ENCODE data around the gene EVI5.

The EVI5 gene

DNA sequence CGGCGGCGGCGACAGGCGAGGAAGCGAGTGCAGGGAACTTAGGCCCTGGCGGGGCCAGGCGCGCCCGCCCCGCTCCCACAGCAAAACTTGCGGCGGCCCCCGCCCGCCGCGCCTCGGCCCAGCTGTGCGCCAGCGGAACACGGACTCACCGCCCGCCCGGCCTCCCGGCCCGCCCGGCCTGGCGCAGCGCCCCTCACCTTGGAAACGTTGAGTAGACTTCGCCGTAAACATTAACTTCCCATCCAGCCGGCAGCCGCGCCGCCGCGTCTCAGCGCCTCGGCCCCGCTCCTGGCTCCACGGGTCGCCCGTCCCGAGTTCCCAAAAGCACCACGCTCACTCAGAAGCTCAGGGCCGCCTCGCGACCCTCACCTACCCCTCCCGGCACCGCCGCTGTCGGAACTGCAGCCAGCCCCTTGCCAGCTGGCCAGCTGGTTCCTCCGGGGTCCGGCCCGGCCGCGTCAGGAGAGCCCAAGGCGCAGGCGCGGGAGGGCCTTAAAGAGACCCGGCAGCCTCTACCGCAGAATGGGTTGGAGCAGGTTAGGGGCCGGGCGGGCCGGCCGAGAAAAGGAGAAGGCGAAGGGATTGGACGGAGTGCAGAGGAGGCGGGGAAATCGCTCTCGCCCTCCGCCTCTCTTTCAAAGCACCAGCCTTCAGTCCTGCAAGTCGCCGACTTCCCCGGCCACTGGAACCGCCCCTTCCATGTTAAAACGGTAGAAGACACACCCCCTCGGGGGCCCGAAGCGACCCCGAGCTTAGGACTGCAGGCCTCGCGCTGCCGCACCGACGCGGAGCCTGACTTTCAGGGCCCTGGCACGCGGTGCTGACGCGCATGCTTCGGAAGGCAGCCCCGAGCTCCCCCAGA is at the start of gene EVI5:
EVI5 (minus strand) TSS at position 470 of the 862 bp plus-strand sequence. CDS start 48,562 bp downstream, outside the sequence.
- peak; percentile 66 for DNase-seq

DNA sequence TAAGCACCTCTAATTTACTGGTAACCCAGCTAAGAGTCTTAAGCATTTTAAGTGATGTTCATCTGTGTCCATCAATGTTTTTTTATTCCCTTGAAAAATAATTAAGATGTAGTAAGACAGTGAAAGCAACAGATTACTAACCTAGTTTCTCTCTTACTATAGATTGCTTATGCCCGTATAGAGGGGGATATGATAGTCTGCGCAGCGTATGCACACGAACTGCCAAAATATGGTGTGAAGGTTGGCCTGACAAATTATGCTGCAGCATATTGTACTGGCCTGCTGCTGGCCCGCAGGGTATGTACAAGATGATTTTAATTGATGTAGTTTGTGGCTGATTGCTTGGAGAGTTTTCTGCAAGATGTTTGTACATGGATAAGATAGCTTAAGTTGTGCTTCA is 49.7 kb upstream of the EVI5 start:
- DNase-seq, result no peak

DNA sequence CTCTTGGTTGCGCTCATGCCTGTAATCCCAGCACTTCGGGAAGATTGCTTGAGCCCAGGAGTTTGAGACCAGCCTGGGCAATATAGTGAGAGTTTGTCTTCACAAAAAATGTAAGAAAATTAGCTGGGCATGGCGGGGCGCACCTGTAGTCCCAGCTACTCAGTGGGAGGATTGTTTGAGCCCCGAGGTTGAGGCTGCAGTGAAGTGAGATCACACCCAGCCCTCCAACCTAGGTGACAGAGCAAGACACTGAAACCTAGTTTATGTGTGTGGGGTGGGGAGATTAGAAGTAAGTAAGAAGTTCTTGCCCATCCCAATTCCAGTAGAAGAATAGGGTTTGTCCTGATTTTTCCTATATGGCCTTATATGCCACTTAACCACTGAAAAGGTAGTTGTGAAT is 48.9 kb upstream of the EVI5 start:
- DNase-seq, result no peak

DNA sequence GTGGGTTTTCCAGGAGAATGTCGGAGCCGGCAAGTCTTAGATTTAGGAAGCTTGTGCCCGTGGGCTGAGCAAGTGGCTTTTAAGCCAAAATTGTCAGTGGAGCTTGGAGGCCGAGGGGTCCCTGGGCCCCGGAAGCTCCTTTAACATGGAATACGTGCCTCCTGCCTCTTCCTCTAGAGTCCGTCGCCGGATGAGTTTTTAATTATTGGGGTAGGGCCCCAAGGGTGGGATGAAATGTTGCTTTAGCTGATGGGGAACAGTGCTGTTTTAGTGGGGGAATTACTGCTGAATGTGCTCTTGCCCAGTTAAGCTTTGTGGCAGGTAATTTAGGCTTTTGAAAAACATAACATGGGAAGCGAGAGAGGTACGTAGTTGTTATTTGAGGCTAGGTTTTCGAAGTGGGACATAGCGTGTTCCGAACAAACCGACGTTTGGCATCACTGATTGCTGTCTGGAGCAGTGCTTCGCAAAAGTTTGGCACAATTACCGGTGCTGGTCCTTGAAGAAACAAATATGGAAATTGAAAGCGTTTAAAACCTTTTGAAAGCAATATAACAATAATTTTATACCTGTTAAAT is 47.7 kb upstream of the EVI5 start:
- DNase-seq, result no peak

DNA sequence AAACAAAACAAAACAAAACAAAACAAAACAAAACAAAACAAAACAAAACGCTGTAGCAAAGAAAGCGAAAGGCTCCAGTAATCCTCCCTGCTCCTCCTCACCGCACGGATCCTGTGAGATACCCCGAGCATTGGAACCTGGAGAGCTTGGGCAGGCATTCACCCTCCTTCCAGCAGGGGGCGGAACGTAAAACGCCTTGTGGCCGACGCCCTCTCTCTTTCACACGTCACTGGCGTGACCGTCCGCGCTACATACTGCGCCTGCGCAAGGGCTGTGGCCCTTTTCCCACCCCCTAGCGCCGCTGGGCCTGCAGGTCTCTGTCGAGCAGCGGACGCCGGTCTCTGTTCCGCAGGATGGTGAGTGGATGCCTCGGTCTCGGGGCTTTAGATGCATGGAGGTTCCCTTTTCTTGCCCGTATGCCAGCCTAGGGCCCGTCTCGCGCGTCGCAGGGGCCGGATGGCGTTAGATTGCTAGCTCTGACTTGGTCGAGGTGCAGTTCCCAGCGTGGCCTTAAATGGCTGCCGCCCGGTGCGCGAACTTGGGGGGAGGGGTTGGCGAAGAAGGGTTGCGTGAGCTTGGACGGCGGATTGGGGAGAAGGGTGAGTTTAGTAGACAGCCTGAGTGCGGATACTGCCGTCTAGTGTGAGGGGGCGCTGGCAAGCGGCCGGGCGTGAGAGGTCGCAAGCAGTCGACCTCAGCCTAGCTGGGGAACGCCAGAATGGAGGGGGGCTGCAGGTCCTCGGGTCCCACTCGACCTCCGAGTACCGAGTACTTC is 47.0 kb upstream of the EVI5 start, which contains the start of gene RPL5:
RPL5 (plus strand) TSS at position 279 of the 775 bp plus-strand sequence; CDS start at position 354, 75 bp downstream.
- DNase-seq, result peak; percentile 97

DNA sequence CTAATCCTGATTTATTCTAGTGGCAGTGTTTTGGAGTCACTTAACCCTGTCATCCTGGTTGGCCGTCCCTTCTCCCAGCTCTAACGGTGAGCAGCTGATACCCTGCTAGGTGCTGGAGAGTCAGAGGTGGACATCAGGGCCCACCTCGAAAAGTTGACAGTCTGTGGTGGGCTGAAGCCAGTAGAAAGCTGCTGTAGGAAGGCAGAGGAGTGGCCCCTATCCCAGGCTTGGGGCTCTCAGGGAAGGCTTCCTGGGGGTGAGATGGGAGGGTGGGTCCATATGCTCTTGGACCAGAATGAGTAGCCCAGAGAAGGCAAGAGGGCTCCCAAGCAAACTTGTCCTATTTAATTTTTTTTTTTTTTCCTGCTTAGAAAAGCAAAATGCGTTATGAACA is 46.5 kb upstream of the EVI5 start:
- no peak for DNase-seq

DNA sequence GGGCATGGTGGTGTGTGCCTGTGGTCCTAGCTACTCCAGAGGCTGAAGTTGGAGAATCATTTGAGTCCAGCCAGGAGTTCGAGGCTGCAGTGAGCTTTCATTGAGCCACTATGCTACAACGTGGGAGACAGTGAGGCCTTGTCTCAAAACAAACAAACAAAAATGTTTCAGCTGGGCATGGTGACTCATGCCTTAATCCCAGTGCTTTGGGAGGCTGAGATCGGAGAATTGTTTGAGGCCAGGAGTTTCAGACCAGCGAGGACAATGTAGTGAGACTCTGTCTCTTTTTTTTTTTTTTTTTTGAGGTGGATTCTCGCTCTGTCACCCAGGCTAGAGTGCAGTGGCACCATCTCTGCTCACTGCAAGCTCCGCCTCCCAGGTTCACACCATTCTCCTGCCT is 41.9 kb upstream of the EVI5 start:
- DNase-seq, result no peak

DNA sequence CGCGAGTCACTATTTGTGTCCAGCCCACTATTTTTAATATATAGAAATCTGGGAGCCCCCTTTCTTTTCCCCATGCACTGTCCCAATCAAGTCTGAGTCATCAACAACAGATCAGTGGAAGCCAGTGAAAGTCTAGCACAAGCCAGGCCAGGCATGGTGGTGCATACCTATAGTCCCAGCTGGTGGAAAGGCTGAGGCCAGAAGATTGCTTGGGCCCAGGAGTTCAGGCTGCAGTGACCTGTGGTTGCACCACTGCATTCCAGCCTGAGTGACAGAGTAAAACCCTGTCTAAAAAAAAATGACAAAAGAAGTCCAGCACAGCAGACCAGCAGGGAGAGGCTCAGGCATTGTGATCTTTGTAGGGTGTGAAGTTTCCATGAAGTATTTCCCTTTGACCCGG is 38.0 kb upstream of the EVI5 start:
- DNase-seq, result no peak

DNA sequence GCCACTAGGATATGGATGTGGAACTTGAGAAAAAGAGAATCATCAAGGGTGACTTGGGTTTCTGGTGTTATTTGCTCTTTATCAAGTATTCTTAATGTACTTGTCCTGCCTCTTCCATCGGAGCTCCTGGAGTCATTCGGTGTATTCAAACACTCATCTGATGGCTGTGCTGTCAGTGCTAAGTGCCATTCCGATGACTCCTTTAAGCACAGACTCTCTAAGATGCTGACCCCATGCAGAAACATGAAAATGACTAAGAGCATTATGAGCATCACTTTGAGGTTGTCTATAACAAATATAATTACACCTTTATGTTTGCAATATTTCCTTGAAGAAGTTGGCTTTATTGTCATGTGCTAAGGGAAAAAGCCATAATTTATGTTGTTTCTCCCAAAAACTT is 35.6 kb upstream of the EVI5 start:
- DNase-seq, result no peak

DNA sequence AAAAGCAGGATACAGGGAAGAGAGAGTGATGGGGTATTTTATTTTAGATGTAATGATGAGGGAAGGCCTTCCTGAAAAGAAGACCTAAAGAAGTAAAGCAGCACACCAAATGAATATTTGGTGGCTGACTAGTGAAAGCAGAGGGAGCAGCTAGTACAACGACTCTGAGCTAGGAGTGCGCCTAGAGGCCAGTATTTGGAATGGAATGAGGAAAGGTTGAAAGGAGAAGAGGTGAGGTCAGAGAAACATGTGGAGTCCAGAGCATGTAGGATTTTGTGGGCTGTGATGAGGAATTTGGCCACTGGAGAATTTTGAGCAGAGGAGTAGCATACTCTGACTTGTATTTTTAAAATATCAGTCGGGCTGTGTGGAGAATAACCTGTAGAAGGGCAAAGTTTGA is 35.1 kb upstream of the EVI5 start:
- no peak for DNase-seq

DNA sequence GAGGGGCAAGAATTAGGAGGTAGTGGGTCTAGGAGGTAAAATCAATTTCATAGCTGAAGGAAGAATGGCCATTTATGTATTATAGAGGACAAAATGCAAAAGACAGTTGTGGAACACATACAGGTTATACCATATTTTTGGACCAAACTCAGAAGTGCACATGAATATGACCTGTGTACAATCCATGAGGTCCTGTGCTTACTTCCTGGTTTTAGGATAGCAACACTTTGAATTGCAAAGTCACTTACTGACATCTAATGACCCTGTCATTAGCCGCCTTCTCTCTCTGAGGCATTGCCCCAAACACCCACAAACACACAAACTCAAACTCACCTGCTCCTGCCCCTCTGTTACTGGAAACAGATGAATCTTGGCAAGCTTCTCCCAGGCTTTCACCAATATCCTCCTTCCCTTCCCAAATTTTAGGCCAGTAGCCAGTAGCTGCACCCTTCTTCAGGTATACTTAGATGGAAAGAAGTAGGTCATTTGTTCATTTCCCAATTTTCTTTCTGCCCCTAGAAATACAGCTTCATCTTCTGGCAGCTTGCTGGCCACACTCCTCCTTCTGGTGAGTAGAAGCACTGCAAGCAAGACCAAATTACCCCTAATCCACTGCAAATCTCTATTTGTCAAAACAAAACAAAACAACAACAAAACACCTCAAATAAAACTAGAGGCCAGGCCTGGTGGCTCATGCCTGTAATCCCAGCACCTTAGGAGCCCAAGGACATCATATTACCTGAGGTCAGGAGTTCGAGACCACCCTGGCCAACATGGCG is 33.3 kb upstream of the EVI5 start:
- DNase-seq, result no peak

DNA sequence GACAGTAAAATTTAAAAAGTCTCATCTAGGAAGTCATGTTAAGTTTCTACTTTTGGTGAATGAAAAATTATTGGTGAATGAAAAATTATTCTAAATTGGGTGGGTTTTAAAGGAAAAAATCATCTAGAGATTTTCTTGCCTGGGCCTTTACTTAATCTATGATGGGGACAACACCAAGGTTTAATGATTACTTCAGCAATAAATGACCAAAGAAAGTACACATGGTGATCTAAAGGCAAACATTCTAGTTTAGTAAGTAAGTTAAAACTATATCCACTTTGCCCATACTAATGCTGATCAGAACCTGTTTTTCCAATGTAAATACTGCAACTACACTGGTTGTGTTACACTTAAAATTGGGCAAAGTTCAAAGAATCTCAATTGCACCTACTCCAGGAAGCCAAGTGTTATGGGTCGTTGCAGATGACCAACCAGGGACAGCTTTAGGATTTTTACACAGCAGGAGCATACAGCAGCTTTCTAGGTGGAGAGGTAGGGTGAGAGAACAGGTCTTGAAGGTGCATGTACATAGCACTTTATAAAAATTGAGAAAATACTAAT is 32.3 kb upstream of the EVI5 start:
- no peak for DNase-seq

DNA sequence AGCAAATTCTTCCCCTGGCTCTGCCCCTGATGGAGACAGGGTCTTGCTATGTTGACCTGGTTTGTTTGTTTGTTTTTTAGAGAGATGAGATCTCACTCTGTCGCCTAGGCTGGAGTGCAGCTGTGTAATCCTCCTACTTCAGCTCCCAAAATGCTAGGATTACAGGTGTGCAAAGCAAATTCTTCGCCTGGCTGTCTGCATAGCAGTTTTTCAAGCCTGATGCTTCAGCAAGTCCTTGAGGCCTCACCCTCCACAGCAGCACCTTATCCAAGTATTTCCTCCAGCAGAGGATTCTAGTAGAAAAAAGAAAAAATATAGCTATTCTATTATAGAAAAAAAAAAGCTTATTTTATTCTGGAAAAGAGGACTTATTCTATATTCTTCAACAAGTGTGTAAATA is 31.8 kb upstream of the EVI5 start:
- DNase-seq, result no peak

DNA sequence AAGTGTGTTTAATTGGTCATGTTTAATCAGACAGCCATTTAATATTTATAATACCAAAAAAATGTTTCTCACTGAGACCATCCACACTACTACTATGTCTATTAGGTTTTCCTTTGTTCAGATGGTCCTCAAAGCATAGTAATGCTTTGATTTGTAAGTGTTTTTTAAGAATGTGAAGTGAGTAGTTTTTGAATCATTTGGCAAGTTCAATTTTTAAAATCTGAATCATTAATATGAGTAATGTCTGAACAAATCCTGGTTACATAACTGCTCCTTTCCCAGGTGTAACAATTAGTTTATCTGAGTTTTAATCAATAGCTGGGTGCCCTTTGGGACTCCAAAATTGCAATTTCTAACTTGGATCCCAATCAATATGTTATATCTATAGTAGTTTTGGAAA is 23.5 kb upstream of the EVI5 start:
- DNase-seq, result no peak

DNA sequence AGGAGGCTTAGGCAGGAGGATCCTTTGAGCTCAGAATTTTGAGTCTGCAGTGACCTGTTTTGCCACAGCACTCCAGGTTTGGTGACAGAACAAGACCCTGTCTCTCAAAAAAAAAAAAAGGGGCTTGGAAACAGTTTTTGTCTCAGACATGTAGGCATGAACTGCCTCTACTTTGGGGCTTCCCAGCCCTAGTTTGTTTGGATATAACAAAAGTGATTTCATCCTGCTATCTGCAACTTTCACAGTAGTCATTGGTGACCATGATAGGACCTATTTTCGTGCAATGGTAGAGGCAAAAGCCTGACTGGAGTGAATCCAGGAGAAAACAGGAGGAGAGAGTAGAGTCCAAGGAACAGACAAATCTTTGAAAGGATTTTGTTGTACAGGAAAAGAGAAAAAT is 20.3 kb upstream of the EVI5 start:
- DNase-seq, result no peak

DNA sequence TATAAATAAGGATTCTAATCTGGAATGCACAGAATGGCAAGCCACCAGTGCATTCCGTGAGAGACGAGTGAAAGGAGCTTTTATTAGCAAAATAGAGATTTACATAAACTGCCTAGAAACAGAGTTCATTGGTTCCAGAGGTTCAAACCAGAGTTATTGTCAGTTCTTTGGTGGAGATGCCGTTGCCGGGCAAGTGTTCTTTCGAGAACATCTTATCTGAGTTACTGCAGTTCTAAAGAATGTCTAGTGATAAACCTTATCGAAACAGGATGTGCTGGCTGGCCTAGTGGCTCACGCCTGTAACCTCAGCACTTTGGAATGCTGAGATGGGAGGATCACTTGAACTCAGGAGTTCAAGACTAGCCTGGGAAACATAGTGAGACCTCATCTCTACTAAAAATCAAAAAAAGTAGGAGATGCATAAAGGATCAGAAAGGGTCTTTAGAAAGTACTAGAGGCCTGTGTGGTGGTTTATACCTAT is 19.9 kb upstream of the EVI5 start:
- no peak for DNase-seq

DNA sequence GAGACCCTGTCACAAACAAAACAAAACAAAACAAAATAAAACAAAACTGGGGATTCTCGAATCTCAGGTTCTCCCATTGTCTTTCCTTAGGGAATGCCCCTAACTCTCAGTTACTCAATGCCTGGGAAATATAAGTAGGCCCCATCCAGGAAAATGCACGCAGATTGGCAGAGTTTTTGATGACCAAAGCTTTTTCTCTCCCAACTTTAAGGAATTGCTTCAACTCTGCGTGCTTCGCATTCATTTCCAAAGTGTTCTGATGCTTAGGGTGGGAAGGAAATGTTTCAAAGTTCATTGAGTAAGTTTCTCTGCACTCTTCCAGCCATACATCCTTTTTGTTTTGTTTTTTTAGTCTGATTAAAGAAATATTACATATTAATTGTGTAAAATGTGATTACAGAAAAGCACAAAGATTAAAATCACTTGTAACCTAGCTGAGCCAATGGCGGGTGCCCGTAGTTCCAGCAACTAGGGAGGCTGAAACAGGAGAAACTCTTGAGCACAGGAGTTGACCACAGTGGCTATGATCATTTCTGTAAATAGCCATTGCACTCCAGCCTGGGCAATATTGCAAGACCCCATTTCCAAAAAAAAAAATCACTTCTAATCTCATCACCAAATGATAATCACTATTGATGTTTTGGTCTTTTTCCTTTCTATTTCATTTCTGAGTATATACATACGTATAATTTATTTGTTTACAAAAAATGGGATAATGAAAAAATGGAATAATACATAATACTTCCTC is 18.4 kb upstream of the EVI5 start:
- no peak for DNase-seq

DNA sequence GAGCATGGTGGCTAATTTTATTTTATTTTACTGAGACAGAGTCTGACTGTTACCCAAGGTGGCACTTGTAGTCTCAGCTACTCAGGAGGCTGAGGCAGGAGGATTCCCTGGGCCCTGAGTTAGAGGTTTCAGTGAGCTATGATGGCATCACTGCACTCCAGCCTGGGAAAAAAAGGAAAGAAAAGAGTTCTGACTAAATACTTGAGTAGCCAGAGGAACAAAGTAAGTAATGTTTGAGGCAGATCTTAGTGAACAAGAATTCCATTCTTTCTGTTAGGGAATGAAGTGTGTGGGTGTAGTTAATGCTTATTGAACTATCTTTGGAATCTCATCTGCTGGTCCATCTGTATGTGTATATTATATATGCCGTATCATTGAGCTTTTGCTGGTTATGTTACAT is 13.1 kb upstream of the EVI5 start:
- DNase-seq, result no peak

DNA sequence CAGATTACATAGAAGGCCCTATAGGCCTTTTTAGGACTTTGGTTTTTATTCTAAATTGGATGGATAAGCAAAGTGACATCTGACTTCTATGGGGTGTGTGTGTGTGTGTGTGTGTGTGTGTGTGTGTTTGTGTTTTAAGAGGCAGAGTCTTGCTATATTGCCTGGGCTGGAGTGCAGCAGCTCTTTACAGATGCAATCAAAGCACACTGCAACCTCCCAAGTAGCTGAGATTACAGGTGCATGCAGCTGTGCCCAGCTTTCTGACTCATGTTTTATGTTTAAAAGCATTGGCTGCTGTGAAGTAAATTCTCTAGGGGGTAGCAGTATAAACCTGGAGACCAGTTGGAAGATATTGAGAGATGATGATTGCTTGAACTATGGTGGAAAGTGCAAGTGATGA is 12.4 kb upstream of the EVI5 start:
- DNase-seq, result no peak

DNA sequence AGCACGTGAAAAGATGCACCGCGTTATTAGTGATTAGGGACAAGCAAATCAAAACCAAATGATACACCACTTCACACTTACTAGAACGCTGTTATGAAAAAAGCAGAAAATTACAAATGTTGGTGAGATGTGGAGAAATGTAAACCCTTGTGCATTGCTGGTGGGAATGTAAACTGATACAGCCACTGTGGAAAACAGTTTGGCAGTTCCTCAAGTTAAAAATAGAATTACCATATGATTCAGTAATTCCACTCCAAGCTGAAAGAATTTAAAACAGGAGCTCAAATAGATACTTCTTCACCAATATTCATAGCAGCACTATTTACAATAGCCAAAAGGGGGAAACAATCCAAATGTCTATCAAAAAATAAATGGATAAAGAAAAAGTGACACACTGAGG is 10.3 kb upstream of the EVI5 start:
- DNase-seq, result no peak

DNA sequence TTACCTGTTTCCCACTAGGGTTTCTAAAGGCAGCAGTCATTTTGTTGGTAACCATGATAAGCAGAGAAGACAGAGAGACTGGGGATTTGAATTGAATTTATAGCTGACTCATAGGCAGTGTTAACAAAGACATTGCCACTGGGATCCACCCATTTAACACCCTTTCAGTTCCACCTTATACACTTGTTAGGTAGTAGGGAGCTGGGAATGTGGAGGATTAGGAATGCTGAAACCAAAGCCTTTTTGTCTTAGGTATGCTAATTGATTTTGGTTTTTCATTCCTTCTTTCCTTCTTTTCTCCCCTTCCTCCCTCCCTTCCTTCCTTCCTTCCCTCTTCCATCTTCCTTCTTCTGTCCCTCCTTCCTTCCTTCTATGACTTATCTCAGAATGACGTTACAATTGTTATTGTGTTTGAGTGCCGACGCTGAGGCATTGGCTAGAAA is 7.5 kb upstream of the EVI5 start:
- no peak for DNase-seq

Measured in activated CD4-positive, CD25-positive, alpha-beta regulatory T cell treated with anti-CD3 and anti-CD28 coated beads, Interleukin-2, amount 50 U/mL, for 72 hours (primary cell).